ENCODE measurements around the gene PLA2G2A. TPM values are rescaled to one million over a fixed set of nuclear protein-coding genes. Genes with fewer than 3 reads are reported as not detected.
"Not testable (repeated sequence)": the region's sequence is repeated elsewhere in the genome, so short reads cannot be mapped to it uniquely, and the experiment has no call there.

PLA2G2A gene
- total RNA-seq, 2 donors from 2014 or later: 83.9 to 795 TPM

DNA sequence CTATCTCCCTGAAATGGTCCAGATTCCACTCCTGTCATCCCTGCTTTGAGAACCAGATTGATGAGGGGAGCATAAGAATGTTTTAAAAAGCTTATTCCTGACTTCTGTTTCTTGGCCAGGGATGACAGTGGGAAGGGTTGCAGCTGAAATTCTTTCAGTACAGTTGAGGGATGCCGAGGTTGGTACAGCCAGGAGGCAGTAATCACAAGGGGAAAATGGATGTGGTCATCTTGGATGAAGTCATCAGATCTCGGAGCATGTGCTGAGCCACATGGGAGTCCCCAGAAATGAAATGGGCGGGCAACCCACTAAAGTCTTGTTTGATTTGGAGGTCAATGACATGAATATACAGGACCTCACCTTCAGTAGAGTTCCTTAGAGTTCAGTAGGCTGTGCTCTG is 37.3 kb downstream of the PLA2G2A start:
- intact Hi-C loops (cut with DNase I, micrococcal nuclease): no loop called here
- DNase-seq (no peak), ATAC-seq (no peak)

DNA sequence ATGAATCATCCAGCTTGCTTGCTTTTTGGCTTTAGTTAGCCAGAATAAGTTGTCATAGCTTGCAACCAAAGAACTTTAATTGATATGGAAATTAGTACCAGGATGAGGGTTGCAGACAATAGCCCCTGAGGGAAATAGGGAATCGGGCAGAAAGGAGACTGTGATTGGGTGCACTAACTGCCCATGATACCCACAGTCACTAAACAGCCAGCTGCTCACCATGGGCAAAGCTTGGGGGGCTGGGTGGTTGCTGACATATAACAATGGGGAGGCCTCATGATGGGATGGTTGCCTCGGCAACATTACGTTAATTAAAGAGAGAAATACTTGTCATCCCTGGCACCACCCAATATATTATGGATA is 38.2 kb downstream of the PLA2G2A start:
- DNase-seq: no peak
- intact Hi-C loops (cut with DNase I, micrococcal nuclease): no loop called here
- ATAC-seq: no peak

DNA sequence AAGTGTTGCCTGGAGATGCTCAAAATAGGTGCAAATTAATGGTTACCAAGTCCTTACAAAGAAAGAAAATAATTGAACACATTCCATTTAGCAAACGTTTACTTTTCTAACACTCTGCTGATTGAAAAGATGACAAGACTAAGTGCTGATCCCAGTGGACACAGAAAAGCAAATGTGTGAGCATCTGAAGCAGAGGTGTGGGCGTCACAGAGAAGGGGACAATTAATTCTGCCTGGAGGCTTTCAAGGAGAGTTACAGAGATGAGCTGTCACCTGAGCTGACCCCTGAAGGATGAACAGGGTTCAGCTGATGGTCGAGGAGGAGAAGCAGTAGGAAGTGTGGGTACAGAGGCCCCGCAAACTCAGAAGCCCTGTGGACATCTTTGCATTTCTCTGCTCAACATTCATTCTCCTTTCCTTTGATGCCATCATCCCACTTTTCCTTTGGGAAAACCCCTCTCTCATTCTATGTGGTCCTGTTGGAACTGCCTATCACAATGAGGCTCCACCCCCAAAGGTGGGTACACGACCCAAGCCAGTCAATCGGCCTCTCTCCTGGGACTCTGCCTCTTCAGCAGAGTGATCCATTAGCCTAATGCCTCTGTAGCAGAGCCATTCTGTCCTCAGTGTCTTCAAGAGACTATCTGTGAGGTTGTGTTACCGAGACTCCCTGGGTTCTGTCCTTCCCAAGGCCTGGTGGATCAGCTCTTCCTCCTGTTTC is 38.8 kb downstream of the PLA2G2A start:
- no peak for ATAC-seq
- no peak for DNase-seq
- intact Hi-C loops (cut with DNase I, micrococcal nuclease): no loop called here

- intact Hi-C loops (cut with DNase I, micrococcal nuclease): no loop called here
- DNase-seq (no peak), ATAC-seq (no peak)
Measured at GRCh38 chr1:19938472-19938871, 40.9 kb downstream of the PLA2G2A start.

GRCh38 chr1:19936061-19936750 is 43.2 kb downstream of the PLA2G2A start:
- no peak for DNase-seq
- intact Hi-C loops (cut with DNase I, micrococcal nuclease): no loop called here
- ATAC-seq: no peak

- ATAC-seq (no peak), DNase-seq (no peak)
- intact Hi-C loops (cut with DNase I, micrococcal nuclease): no loop called here
Measured at GRCh38 chr1:19934336-19934735, 45.1 kb downstream of the PLA2G2A start.

GRCh38 chr1:19932866-19933265 is 46.6 kb downstream of the PLA2G2A start:
- intact Hi-C loops (cut with DNase I, micrococcal nuclease): no loop called here
- ATAC-seq (no peak), DNase-seq (no peak)

- DNase-seq; intact Hi-C loops (cut with DNase I, micrococcal nuclease); ATAC-seq: not testable (repeated sequence)
Measured at GRCh38 chr1:19927130-19927421, 52.3 kb downstream of the PLA2G2A start.

GRCh38 chr1:19926296-19927129 is 52.9 kb downstream of the PLA2G2A start:
- DNase-seq: no peak
- intact Hi-C loops (cut with DNase I, micrococcal nuclease): no loop called here
- ATAC-seq: no peak

Other genes with a start within 250 kb of the PLA2G2A start
- gene TMCO4, start 179.7 kb downstream of the PLA2G2A start, total RNA-seq: 10 to 100 TPM; 28.9 to 31.1 TPM
- gene RNF186, start 164.3 kb downstream of the PLA2G2A start, total RNA-seq: 10 to 100 TPM; 50.3 to 53.7 TPM
- gene OTUD3, start 97.2 kb downstream of the PLA2G2A start, total RNA-seq: 10 to 100 TPM in 1 of 2 donors, 1 to 10 TPM in 1; 9.6 to 11.1 TPM
- gene PLA2G2E, start 56.0 kb downstream of the PLA2G2A start, total RNA-seq: not detected
- 1 to 10 TPM in 1 of 2 donors, under 1 TPM in 1; 0.58 to 1.8 TPM for gene PLA2G5, start 90.6 kb upstream of the PLA2G2A start, total RNA-seq
- gene PLA2G2D, start 139.9 kb upstream of the PLA2G2A start, total RNA-seq: under 1 TPM in 1 of 2 donors, not detected in 1; 0.31 TPM
- gene PLA2G2F, start 159.7 kb upstream of the PLA2G2A start, total RNA-seq: under 1 TPM in 1 of 2 donors, not detected in 1; 0.11 TPM
- 1 to 10 TPM; 4.2 to 4.3 TPM for gene UBXN10, start 206.5 kb upstream of the PLA2G2A start, total RNA-seq
- gene PLA2G2C, start 206.9 kb upstream of the PLA2G2A start, total RNA-seq: under 1 TPM in 1 of 2 donors, not detected in 1; 0.28 TPM

Data from left colon (tissue), 2 donors.